Stimulated activated CD8-positive, alpha-beta memory T cell treated with anti-CD3 and anti-CD28 coated beads, Interleukin-4, amount 100 ng/mL, for 1 hour (primary cell): Measurements from ENCODE around the gene CTR9.
"Not testable (repeated sequence)": the region's sequence is repeated elsewhere in the genome, so short reads cannot be mapped to it uniquely, and the experiment has no call there.

Source experiments
- DNase-seq, 2 donors: peaks; one replicate each; pipeline ENCODE4 v3.0.0-alpha.2; 2020; ENCODE audit warnings: low read depth in 2 of 2, low spot score in 1 of 2

The CTR9 gene

GRCh38 chr11:10813945-10814344, 62.9 kb downstream of the CTR9 start:
- DNase-seq = no peak

- DNase-seq = no peak
Measured at GRCh38 chr11:10818594-10818993, 67.5 kb downstream of the CTR9 start.

DNA sequence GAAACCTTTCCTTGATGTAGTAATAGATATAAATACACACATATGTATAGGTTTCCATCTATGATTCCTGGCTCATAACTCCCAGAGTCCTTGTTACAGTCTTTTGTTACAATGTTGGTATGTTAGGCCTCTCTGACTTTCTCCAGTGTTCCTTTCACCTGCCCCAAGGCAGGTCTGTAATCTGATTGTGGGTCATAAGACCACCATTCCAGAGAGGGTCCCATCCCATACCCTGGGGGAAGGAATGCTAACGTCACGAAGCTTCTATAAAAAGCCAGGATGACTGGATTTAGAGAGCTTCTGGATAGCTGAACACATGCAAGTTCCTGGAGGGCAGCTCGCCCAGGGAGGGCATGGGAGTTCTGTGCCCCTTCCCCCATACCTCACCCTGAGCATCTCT, 71.4 kb downstream of the CTR9 start:
- not testable (repeated sequence) for DNase-seq

DNA sequence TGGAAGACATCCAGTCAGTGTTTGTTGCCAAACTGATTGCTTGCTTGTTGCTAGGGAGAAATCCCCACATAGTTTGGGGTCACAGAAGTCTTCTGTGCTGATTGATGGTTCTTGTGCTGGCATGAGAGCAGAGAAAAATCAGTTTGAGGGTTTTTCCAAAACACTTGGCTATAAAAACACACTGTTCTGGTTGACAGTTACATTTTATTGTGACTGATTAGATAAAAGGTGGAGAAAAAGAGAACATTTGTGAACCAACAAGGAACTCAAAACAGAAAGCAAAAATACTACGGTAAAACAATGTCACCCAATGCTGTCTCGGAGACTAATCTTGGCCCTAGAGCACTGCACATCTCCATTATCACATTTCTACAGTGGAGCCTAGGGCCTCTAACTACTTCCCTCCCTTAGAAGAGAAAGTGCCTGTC, 72.1 kb downstream of the CTR9 start:
- no peak for DNase-seq

- DNase-seq = no peak
Measured at GRCh38 chr11:10824888-10825287, 73.8 kb downstream of the CTR9 start.

DNA sequence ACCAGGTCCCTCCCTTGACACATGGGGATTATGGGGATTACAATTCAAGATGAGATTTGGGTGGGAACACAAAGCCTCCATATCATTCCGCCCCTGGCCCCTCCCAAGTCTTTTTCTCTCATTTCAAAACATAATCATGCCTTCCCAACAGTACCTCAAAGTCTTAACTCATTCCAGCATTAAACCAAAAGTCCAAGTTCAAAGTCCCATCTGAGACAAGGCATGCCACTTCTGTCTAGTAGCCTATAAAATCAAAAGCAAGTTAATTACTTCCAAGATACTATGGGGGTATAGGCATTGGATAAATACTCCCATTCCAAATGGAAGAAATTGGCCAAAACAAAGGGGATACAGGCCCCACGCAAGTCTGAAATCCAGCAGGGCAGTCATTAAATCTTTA, 77.4 kb downstream of the CTR9 start:
- no peak for DNase-seq

GRCh38 chr11:10829139-10829538, 78.1 kb downstream of the CTR9 start:
- no peak for DNase-seq
